GM18951 (cell line): ENCODE data around the gene MPZL1.

Experiments
- POLR2A ChIP-seq: IDR thresholded peaks from 4 replicates; pipeline ENCODE4 v1.6.1; 2011; ENCODE audit warnings: mild to moderate bottlenecking; ENCODE audit not compliant: insufficient read length, insufficient read depth; ENCODE audit errors: extremely low read depth
- in situ Hi-C: fragments of 300-500 bp; cut with MboI; formaldehyde crosslinking; loops from one replicate; pipeline ENCODE4 v1.12.0; 2022; ENCODE audit warnings: low sequenced_read_pairs, mixed read lengths, inconsistent platforms; ENCODE audit not compliant: unreplicated experiment

The MPZL1 gene

DNA sequence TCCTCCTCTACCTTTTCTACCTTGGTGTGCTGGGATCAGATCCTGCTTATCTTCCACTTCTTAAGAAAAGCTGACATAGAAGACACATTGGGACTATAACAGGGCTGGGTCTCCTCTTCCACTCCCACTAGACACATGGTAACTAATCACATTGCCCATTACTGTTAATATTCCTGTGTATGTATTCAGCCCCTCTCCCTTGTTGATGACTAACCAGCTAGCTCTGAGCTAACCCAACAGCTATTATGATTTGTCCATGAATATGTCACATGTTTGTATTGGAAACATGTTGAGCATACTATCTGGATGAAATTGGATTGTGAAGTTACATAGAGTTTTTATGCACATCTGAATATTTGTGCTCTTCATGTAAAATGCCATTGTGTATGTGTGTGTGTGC, 52.9 kb downstream of the MPZL1 start:
- in situ Hi-C loops, result no loop called here
- TF ChIP-seq POLR2A, result no peak

DNA sequence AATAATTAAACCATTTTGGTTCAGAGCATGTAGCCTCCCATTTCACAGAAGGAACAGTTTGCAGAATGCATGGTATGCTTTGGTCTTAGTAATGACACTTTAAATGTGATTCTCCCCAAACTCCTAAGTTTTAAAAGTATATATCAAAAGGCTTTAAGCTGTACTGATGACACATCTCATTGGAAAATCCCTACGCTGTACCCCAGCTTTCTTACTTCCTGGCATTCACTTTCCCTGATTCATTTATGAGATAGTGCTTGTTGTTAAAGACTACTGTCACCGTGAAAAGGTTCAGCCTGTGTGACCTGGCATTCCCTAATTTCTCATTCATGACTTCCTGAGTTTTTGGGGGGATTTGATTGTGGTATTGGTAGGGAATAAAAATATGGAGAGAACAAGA, 53.4 kb downstream of the MPZL1 start:
- TF ChIP-seq POLR2A, result no peak
- in situ Hi-C loops, result no loop called here

DNA sequence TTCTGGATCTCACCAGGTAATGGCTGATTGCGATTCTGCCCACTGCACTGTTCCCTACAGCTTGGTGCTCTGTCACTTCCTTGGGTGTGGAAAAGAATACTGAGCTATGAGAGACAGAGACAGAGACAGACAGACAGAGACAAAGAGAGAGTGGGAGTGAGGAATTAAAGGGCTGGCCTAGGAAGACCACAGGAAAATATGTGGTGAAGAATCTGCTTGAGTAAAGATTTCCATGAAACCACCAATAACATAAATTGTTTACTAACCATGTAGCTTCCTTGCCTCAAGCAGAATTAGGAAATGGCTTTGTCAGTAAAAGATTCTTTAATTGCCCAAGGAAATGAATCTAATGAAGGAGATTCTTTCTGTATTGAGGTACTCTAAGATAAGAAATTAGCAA, 54.4 kb downstream of the MPZL1 start:
- no peak for TF ChIP-seq POLR2A
- in situ Hi-C loops, result no loop called here

DNA sequence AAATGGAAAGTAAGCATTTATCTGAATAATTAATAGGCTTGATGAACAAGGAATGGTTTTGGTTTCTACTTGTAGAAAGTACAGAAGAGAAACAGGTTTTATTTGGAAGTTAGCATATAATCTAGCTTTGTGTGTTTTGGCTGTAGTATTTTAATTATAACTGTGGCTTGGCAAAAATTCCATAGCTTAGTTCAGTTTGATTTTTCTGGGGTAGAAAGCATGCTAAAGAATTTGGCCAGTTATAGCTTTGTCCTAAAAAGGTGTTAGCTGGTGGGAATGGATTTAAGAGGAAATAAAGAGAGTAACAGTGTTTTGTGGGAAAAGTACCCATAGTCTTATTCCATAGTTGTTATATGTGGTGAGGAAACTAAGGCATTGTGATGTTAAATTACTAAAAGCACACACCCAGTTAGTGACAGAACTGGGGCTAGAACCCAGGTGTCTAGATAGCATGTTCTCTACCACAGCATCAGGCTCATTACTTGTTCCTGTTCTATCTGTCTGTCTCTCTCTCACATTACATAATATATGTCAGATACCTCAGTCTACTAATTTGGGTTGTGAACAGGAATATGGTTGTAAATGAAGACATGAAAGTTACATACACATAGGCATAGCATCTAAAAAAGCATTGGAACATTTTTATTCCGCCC, 55.0 kb downstream of the MPZL1 start:
- in situ Hi-C loops, result no loop called here
- no peak for TF ChIP-seq POLR2A

DNA sequence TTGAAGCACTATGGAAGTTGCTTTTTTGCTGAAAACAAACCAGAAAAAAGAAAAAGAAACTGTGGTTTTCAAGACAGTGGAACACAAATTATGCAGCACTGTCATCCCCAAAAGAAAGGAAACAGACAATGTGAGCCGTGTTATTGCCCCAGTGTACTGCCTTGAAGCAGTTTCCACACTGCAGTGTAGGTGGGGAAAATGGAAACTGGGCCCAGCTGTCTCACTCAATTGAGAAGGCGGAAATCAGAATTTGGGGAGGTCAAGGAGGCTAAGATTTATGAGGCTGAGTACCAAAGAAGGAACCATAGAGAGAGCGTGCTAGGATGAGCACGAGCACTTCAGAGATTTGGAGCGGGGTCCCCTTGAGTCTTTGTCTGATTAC, 55.5 kb downstream of the MPZL1 start:
- in situ Hi-C loops, result no loop called here
- no peak for TF ChIP-seq POLR2A

DNA sequence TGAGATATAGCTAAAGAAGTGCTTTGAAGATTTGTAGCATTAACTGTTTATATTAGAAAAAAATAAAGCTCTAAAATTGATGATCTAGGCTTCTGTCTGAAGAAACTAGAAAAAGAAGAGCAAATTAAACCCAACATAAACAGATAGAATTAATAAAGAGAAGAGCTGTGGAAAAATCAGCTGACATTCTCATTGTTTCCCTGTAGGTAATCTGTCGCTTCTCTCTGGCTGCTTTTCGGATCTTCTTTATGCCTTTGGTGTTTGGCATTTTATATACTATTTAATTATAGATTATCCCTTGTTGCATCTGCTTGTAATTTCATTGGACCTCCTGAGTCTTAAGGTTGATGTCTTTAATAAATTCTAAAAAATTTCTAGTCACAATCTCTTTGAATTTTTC, 59.8 kb downstream of the MPZL1 start:
- no peak for TF ChIP-seq POLR2A
- in situ Hi-C loops, result no loop called here

DNA sequence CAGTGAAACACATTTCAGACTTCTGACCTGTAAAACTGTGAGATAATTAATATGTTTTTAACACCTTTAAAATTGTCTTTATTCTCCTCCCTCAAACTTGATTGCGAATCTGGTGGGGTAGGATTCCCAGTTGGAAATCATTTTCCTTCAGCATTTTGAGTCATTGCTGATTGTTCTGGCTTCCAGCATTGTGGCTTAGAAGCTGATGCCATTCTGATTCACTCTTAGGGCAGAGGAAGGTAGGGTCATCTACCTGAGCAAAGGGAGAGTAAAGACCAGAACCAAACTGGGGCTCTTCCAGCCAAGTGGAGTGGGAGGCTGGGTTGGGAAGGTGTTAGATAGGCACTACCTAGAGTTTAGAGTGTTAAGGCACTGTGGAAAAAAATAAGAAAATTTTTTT, 61.2 kb downstream of the MPZL1 start:
- TF ChIP-seq POLR2A, result no peak
- in situ Hi-C loops, result no loop called here

DNA sequence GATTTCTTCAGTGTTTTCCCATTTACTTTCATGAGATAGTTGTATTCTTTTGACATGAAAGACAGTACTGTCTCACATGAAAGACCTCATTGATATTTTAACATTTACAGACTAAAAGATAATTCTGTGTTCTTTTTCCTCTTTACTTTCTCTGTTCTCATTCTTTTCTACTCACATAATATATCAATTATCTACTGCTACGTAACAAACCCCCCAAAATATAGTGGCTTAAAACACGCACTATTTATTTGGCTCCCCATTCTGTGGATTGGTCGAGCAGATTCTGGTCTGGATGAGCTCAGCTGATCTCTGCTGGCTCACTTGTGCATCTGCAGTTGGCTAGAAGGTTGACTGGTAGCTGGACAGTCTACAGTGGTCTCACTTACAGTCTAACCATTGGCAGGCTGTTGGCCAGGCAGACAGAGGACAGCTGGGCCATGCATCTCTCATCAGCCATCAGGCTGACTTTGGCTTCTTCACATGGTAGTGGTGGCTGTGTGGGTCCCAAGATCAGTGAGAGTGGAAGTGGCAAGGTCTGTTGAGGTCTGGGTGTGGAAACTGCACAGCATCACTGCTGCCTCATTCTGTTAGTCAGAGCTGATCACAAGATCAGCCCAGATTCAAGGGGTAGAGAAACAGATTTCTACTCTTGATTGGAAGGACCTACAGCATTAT, 63.2 kb downstream of the MPZL1 start:
- no peak for TF ChIP-seq POLR2A
- in situ Hi-C loops, result no loop called here

DNA sequence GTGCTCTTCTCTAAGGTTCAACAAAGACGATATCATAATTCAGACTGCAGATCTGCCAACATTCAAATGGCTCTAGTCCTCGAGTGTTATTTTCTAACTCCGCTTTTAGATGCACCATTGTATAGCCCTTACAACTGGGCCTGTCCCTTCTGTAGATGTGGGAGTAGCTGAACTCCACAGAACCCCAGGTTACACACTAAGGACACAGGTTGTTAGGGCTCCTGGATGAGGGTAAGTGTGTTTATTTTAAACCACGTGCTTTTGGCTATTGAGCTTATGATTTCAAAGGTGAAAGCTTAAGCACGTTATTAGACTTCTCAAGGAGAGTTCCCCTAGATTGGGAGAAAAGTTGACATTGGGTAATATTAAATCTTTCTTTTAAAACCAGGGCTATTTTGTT, 64.7 kb downstream of the MPZL1 start:
- no peak for TF ChIP-seq POLR2A
- in situ Hi-C loops, result no loop called here

DNA sequence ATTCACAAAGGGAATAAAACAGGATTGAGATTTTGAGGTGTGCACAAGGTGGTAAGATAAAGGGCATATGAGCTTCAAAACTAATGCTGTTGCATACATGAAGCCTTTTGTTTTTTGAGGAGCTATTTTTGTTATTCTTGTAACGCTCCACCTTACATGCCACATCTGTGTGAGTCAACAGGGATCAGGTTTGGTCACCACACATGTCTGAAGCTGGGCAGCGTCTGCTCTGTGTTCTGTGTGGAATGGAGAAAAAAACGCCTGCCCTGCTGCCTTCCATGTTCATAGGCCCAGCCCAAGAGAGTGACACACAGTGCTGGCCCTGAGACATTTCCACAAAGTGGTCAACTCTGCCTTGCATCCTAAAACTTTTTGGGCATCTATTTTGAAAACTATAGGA, 67.7 kb downstream of the MPZL1 start:
- in situ Hi-C loops, result no loop called here
- no peak for TF ChIP-seq POLR2A

DNA sequence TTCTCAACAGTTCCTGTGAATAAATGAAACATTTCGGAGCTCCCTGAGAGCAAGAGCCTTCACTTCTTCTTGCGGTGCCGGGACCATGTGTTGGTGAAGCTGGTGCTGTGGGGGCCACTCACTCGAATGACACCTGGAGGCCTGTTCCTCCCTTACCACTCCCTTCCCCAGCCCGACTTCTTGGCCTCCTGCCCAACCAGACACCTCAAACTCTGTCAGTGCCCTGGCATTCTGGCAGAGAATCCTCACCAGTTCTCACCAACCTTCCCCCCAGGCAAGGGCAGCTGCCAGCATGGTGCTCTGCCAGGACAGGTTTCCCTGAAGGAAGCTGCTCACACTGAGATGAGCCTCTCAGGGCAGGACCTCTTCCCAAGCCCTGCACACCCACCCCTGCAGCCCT, 68.3 kb downstream of the MPZL1 start:
- TF ChIP-seq POLR2A, result no peak

DNA sequence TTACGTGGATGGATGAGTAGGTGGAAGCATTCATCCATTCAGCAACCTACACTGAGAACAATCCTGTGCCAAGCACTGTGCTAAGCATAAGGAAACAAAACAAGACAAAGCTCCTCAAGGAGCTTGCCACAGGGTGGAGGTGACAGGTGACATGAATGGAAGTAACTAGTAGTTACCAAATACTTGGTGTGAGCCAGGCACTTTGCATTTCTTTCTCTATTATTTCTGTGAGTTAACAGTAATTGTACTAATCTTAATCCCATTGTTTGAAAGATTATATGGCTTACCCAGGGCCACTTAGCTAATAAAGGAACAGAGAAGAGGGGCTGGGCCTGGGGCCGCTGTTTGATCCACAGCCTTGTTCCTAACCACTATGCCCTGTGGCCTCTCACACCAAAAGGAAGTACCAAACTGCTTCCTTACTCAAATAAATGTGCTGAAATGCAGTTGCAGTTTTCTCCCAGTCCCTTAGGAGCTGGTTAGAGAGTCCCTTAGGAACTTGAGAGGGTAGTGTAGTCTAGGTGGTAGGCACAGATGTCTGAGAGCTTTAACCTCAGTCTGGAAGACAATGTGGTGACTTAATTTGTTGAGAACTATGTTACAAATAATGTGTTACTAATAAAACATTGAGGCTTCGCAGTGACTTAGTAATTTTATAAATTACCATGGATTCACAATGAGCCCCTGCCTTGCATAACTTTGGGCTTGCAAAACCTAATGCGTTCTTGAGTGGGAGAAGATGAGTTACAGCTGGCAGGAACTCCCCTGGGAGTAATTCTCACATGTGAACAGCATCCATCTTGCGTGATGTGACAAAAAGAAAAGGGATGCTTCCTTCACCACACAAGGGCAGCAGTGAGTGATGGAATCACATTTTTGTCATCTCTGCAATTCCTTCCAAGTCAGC, 69.8 kb downstream of the MPZL1 start:
- in situ Hi-C loops, result no loop called here
- TF ChIP-seq POLR2A, result no peak

More for the DNA sequence above, 68.3 kb downstream of the MPZL1 start:
- in situ Hi-C loops, result no loop called here

DNA sequence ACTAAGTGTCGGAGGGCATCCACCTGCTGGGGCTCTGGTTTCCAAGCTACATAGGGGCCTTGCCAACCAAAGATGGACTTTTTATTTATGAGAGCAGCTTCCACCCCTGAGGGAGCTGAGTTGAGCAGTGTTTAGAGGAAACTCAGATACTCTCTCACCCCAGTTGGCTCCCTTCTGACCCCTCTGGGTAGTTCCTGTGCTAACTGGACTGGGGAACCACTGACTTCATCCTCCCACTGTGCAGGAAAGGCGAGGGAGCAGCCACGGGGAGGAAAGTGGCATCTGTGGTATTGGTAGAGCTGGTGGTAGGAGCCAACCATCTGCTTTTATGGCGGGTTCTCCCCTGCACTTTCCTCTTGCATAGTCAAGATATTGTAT, 70.4 kb downstream of the MPZL1 start:
- no peak for TF ChIP-seq POLR2A
- in situ Hi-C loops, result no loop called here

DNA sequence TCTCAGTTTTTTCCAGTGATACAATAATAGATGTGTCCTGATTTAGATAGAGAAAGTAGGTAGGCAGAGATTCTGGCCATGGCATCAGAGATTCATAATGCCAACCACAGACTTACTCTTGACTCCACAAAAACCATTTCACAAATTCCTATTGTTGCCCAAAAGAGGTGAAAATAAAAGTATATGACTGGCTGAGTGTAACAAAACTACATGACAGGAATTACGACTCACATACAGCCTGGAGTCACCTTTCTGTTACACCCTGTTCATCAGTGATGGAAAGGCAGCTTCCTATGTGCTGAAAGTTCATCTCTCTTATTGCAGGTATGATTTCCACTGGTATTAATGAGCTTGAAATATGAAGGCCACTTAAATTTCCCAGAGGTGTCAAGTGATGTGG, 72.3 kb downstream of the MPZL1 start:
- no peak for TF ChIP-seq POLR2A
- in situ Hi-C loops, result no loop called here
